OCI-LY3 (cell line): ENCODE data around the gene REC8.

Source experiments
- H2AFZ ChIP-seq: fragments of 200-600, 300-600 bp; shearing (Covaris generic); 2 replicates; pipeline ENCODE4 v1.6.0; 2014; ENCODE audit warnings: antibody characterized with exemption, low read depth, low read length
- H3K27ac ChIP-seq: fragments of 200-600, 300-600 bp; sonication (generic); 2 replicates; pipeline ENCODE4 v1.5.1; 2014; ENCODE audit warnings: mild to moderate bottlenecking, low read length, moderate library complexity, mixed read lengths
- H3K27me3 ChIP-seq: fragments of 200-600, 300-600 bp; sonication (generic); 2 replicates; pipeline ENCODE4 v1.6.1; 2014; ENCODE audit warnings: low read depth, low read length, mixed read lengths
- H3K36me3 ChIP-seq: fragments of 200-600, 300-600 bp; sonication (generic); replicated peaks from 2 replicates; pipeline ENCODE3; 2014; ENCODE audit warnings: low read depth, low read length, mixed read lengths
- H3K4me1 ChIP-seq: fragments of 300-600, 200-600 bp; sonication (generic); 2 replicates; pipeline ENCODE4 v1.6.1; 2014; ENCODE audit warnings: low read length, mixed read lengths
- H3K4me2 ChIP-seq: fragments of 200-600, 300-600 bp; sonication (generic); 2 replicates; pipeline ENCODE4 v1.6.1; 2014; ENCODE audit warnings: low read length, mixed read lengths
- H3K4me3 ChIP-seq: fragments of 300-600, 200-600 bp; sonication (generic); 2 replicates; pipeline ENCODE4 v1.5.1; 2014; ENCODE audit warnings: antibody characterized with exemption, mild to moderate bottlenecking, low read length, moderate library complexity
- H3K79me2 ChIP-seq: fragments of 300-600, 200-600 bp; shearing (Covaris generic); 2 replicates; pipeline ENCODE4 v1.6.1; 2014; ENCODE audit warnings: mild to moderate bottlenecking, low read length, mixed read lengths
- H3K9ac ChIP-seq: fragments of 300-600, 200-600 bp; shearing (Covaris generic); 2 replicates; pipeline ENCODE4 v1.6.0; 2014; ENCODE audit warnings: mild to moderate bottlenecking, low read length, moderate library complexity
- H3K9me3 ChIP-seq: fragments of 200-600, 300-600 bp; shearing (Covaris generic); 2 replicates; pipeline ENCODE4 v1.6.1; 2014; ENCODE audit warnings: low read length, mixed read lengths; ENCODE audit not compliant: insufficient read depth
- H4K20me1 ChIP-seq: fragments of 200-600, 300-600 bp; sonication (generic); 2 replicates; pipeline ENCODE4 v1.6.1; 2016; ENCODE audit warnings: low read length, mixed read lengths; ENCODE audit not compliant: insufficient read depth
- CTCF ChIP-seq: fragments of 200-600, 300-600 bp; sonication (generic); IDR thresholded peaks from 2 replicates; pipeline ENCODE4 v1.5.1; 2014; ENCODE audit warnings: antibody characterized with exemption, low read length, low read depth
- EZH2phosphoT487 ChIP-seq: fragments of 200-600 bp; shearing (Covaris generic); IDR thresholded peaks from 2 replicates; pipeline ENCODE4 v1.6.1; 2018; ENCODE audit warnings: antibody characterized with exemption, mixed run types, low read depth

REC8 gene

DNA sequence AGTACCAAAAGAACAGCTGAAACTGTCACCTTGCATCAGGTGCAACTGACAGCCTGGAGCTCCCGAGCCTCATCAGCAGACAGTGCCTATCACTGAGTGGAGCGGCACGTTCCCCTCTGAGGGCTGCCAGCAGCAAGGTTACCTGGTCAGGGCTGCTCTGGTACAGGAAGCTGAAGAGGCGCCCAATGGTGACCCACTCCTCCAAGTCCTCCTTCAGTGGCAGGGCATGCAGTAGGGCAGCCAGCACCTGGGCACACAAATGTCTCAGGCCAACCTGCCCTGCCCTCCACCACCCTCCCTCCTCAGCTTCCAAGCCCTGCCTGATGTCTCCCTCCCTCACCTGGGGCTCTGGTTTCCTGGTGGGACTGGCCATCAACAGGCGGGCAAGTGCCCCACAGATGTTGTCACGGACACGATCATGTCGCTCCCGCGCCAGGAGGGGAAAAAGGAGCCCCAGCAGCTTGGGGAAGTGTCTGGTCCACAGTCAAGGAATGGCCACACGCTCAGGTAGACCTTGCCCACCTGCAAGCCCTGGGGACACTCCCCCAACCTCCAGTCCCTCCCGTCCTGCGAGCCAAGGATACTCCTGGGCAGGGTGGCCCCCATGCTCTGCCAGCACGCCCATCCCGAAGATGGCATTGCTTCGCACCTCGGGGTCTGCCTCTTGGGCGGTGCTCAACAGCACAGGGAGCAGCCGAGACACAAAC is 9.6 kb downstream of the REC8 start:
- no peaks in the 10 kb centered on the region for H3K4me1 ChIP-seq
- no peaks in the 10 kb centered on the region for H3K9me3 ChIP-seq
- H4K20me1 ChIP-seq, result no peaks in the 10 kb centered on the region
- H3K36me3 ChIP-seq, result peaks cover 71% of the 10 kb centered on the region
- H3K79me2 ChIP-seq, result peaks cover 5% of the 10 kb centered on the region; the same call in 1 of the 2 replicates
- no peak overlapping the region for H3K4me3 ChIP-seq
- TF ChIP-seq EZH2phosphoT487, result no peak
- no peak for TF ChIP-seq CTCF
- H3K4me2 ChIP-seq, result no peak overlapping the region
- no peak overlapping the region for H3K27ac ChIP-seq
- H2AFZ ChIP-seq, result no peak overlapping the region
- H3K27me3 ChIP-seq, result no peaks in the 10 kb centered on the region
- no peak overlapping the region for H3K9ac ChIP-seq

DNA sequence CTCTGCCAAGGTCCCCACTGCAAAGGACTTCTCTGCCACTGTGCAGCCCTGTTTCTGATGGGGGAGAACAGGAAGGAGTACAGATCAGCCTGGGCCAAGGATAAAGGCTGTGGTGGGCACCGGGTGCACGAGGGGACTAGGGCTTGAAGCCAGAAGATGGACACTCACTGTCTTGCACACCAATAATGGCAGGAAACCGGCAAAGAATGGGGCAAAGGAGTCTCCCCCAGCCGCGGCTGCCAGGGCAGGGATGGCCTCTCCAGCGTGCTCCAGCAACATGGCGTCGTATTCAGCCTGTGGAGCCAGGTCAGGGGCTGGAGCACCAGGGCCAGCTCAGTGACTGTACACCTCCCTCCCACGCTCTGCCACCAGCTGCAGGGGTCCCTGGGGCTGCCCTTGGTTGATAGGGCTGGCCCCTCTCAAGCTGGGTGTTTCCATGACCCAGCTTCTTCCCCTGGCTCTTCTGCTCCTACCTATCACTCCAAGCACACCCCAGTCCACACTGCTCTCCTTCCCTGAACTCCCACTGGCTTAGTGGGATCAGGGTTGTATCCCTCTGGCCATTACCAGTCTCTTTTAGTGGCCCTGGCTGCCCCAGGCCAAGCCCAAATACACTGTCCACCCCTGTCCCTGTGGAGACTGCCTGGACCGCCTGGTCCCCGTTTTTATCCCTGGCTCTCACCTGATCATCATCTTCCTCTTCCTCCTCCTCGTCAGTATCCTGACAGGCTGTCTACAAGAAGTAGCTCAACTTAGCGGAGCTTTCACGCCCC is 10.4 kb downstream of the REC8 start:
- H4K20me1 ChIP-seq, result no peaks in the 10 kb centered on the region
- H3K36me3 ChIP-seq, result peaks cover 70% of the 10 kb centered on the region
- peaks cover 13% of the 10 kb centered on the region for H3K79me2 ChIP-seq
- no peak overlapping the region for H3K4me2 ChIP-seq
- TF ChIP-seq CTCF (no peak), EZH2phosphoT487 (no peak)
- peaks cover under 1% of the 10 kb centered on the region for H3K4me1 ChIP-seq
- no peak overlapping the region for H3K9ac ChIP-seq
- H3K9me3 ChIP-seq, result no peaks in the 10 kb centered on the region
- H2AFZ ChIP-seq, result no peak overlapping the region
- H3K27ac ChIP-seq, result no peak overlapping the region
- H3K4me3 ChIP-seq, result no peak overlapping the region
- no peaks in the 10 kb centered on the region for H3K27me3 ChIP-seq

GRCh38 chr14:24183014-24183481 is 11.2 kb downstream of the REC8 start:
- Histone ChIP-seq H4K20me1 (no peaks in the 10 kb centered on the region), H3K9ac (no peak overlapping the region), H3K27me3 (no peaks in the 10 kb centered on the region), H3K27ac (no peak overlapping the region), H3K9me3 (no peaks in the 10 kb centered on the region), H3K4me1 (peaks cover 8% of the 10 kb centered on the region), H3K4me3 (no peak overlapping the region), H2AFZ (no peak overlapping the region), H3K79me2 (peaks cover 20% of the 10 kb centered on the region), H3K4me2 (no peak overlapping the region), H3K36me3 (peaks cover 68% of the 10 kb centered on the region)
- TF ChIP-seq EZH2phosphoT487 (no peak), CTCF (no peak)
